ENCODE results near the gene ZNF311.
"Not testable (repeated sequence)": the region's sequence is repeated elsewhere in the genome, so short reads cannot be mapped to it uniquely, and the experiment has no call there.

Gene ZNF311

DNA sequence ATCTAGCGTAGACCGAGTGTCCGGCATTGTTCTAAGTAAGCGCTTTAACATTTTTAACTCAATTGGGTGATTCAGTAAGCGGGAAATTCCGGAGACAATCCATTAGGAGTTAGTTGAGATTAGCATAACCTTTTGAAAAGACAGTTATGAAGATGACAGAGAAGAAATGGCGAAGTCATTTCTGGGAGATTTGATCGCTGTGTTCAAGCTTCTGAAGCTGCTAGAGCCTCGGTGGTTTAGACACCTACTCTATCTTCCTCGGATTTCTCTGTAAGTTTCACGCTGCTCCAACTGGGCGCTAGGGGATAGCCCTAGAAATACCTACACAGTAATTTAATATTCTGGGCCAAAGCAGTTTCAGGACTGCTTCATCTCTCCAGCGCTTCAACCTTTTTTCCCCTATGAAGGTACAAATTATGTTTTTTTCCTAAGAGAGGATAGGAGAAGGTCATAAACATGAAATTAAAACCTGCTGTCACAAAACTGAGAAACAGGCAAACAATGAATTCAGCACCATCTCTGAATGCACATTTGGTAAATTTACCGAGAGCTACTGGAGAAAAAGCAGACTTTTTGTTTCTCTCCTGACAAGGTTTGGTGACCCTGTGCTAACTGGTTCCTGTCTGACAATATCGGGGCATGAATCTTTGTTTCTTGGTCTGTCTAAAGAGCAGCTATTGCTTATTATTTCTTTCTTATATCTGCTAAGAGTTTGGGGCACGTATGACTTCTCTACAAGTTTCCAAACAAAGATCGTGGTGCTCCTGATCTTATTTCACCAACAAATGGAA, 22.4 kb downstream of the ZNF311 start:
- peak; percentile 53 for DNase-seq (ENCODE audit: low spot score)

DNA sequence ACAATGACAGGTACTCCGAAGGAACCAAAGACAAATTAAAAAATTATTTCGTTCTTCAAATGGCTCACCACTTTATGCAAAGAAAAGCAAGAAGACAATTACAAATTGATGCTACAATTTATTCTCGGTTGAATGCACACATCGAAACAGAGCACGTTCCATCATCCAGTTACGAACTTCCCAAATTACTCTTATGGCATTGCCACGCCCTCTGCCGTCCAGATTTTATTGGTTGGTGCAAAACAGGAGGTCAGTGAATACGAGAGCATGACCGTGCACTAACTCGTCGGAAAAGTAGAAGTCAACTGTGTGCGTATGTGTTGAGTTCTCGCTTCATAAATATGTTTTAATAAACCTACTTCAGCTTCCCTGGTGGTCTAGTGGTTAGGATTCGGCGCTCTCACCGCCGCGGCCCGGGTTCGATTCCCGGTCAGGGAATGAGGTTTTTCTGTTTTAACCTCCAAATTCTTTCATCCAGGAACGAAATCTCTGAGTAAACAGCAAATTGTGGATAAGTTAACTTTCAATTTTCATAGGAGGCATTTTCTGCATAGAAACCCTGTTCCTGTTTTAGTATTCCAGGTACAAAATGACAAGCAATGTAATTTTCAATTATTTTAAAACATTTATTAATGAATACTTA, 23.2 kb downstream of the ZNF311 start:
- peak; percentile 91 for DNase-seq (ENCODE audit: low spot score)

DNA sequence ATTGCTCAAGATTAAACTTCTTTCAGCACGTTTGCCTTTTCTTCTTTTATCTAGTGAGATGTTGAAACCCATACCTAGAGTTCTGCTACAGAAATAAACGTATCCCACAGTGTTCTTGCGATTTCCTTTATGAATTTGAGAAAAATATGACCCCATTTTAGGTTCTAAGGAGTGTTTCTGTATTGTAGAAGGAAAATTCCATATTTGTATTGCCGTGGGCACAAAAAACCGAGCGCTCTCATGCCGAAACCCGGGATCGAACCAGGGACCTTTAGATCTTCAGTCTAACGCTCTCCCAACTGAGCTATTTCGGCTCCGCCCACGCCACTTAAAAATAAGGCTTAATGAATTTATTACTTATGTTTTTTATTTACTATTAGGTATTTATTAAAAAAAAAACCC, 23.7 kb downstream of the ZNF311 start:
- DNase-seq (ENCODE audit: low spot score) = peak; percentile 59

DNA sequence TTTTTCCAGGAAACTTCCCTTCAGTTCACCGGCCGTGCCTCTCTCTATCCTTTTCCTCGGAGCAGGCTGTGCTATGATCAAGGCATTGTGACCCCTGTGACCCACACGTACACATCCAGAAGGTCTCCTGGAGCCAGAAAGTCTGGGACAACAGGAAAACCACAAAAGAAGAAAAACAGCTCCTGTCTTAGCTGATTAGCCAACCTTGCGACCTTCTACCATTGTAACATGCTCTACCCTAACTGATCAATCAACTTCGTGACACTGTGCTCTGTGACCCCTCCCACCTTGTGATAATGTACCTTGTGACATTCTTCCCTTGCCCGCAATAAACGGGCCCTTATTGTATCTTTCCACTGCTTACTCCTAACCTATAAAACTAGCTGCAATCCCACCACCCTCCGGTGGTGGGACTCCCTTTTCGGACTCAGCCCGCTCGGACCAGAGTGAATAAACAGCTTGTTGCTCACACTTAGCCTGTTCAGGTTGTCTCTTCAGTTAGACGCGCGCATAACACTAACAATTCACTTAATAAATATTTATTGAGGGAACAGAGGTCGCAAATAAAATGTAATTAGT, 24.2 kb downstream of the ZNF311 start:
- peak; percentile 39 for DNase-seq (ENCODE audit: low spot score)

- DNase-seq (ENCODE audit: low spot score) = peak; percentile 26
Observed at GRCh38 chr6:28980137-28980851, 24.8 kb downstream of the ZNF311 start.

- no peak for DNase-seq (ENCODE audit: low spot score)
Observed at GRCh38 chr6:28979679-28980078, 25.4 kb downstream of the ZNF311 start.

GRCh38 chr6:28978959-28979561, 26.1 kb downstream of the ZNF311 start:
- no peak for DNase-seq (ENCODE audit: low spot score)

GRCh38 chr6:28978133-28978491, 27.0 kb downstream of the ZNF311 start:
- DNase-seq (ENCODE audit: low spot score) = no peak

- DNase-seq (ENCODE audit: low spot score) = no peak
Observed at GRCh38 chr6:28977341-28978132, 27.6 kb downstream of the ZNF311 start.

DNA sequence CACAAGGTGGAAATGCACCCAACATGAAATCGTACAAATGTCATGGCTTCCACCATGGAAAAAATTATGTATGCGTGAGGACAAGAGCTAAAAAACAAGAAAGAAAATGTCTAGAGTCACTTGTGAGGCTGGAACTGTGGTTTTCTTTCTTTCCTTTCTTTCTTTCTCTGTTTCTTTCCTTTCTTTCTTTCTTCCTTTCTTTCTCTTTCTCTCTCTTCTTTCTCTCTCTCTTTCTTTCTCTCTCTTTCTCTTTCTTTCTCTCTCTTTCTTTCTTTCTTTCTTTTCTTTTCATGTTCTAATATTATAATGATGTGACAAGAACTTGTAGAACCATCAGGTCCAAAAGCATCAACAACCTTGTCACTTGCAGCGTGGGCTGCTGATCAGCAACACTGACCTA, 28.4 kb downstream of the ZNF311 start:
- no peak for DNase-seq (ENCODE audit: low spot score)

- DNase-seq (ENCODE audit: low spot score) = no peak
Observed at GRCh38 chr6:28974505-28974904, 30.6 kb downstream of the ZNF311 start.

- not testable (repeated sequence) for DNase-seq (ENCODE audit: low spot score)
Observed at GRCh38 chr6:28970056-28970455, 35.1 kb downstream of the ZNF311 start.

DNA sequence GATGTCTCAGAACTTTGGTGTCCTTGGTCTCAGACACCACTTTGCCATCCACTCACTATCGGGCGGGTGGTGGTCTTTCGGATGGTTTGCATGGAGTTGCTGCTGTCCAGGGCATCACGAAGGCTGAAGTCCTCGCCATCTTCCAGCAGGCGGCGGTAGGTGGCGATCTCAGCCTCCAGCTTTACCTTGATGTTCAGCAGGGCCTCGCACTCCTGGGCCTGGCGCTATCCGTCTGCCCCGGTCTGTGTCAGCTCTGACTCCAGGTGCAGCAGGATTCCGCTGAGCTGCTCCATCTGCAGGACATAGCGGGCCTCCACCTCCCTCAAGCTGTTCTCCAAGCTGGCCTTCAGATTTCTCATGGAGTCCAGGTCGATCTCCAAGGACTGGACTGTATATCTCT, 36.0 kb downstream of the ZNF311 start:
- no peak for DNase-seq (ENCODE audit: low spot score)

GRCh38 chr6:28968476-28968875, 36.6 kb downstream of the ZNF311 start:
- DNase-seq (ENCODE audit: low spot score) = no peak

DNA sequence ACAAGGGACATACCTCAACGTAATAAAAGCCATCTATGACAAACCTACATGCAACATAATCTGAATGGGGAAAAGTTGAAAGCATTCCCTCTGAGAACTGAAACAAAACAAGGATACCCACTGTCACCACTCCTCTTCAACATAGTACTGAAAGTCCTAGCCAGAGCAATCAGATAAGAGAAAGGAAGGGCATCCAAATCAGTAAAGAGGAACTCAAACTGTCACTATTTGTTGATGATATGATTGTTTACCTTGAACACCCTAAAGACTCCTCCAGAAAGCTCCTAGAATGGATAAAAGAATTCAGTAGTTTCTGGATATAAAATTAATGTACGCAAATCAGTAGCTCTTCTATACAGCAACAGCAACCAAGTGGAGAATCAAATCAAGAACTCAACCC, 39.4 kb downstream of the ZNF311 start:
- no peak for DNase-seq (ENCODE audit: low spot score)

DNA sequence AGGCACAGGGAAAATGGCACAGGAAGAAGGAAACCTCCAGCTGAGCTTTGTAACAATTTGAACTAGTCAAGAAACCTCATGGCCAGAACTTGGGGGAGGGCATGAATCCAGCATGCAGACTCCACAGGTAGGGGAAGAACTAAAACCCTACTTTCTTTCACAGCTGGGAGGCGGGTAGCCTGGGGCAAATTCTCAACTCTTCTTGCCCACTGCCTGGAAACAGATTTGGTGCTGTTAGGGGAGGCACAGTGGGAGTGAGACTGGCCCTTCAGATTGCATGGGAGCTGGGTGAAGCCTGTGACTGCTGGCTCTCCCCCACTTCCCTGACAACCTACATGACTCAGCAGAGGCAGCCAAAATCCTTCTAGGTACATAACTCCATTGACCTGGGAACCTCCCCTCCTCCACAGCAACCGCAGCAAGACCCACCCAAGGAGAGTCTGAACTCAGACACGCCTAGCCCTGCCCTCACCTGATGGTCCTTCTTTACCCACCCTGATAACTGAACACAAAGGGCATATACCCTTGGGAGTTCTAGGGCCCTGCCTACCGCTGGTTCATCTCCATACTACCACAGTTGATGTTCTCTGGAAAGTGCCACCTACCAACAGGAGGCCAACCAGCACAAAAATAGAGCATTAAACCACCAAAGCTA, 44.1 kb downstream of the ZNF311 start:
- DNase-seq (ENCODE audit: low spot score) = no peak

- DNase-seq (ENCODE audit: low spot score) = not testable (repeated sequence)
Observed at GRCh38 chr6:28958561-28959243, 46.4 kb downstream of the ZNF311 start.

GRCh38 chr6:28957795-28958314, 47.3 kb downstream of the ZNF311 start:
- not testable (repeated sequence) for DNase-seq (ENCODE audit: low spot score)

DNA sequence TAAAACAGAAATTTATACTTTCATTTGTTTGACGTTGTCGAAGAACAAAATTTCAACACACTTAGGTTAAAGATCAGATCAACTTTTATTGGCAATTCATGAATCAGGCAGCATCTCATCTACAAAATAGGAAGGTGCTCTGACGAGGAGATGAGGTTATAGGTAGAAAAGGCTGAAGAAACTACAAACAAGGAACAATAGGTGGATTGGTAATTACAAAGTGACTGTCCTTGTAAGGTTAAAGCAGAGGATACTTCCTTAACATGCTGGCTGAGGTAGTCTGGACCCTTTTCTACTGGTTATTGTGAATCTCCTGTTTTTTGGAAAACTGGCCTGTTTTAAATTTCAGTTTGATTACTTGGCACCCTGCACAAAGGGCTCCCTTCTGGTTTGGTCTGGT, 48.8 kb downstream of the ZNF311 start:
- DNase-seq (ENCODE audit: low spot score) = no peak
